Stimulated activated CD4-positive, alpha-beta T cell treated with anti-CD3 and anti-CD28 coated beads, Interleukin-15, amount 100 ng/mL, for 48 hours (primary cell): Measurements from ENCODE around the gene IFT88.
A peak's percentile ranks its signal among the peaks of the same experiment; 100 is the strongest.

Experiments
- DNase-seq, 2 donors: peaks; one replicate each; pipeline ENCODE4 v3.0.0-alpha.2; 2020; ENCODE audit warnings: low read depth in 2 of 2

Gene IFT88

GRCh38 chr13:20686167-20686566 is 119.2 kb downstream of the IFT88 start:
- DNase-seq = no peak

DNA sequence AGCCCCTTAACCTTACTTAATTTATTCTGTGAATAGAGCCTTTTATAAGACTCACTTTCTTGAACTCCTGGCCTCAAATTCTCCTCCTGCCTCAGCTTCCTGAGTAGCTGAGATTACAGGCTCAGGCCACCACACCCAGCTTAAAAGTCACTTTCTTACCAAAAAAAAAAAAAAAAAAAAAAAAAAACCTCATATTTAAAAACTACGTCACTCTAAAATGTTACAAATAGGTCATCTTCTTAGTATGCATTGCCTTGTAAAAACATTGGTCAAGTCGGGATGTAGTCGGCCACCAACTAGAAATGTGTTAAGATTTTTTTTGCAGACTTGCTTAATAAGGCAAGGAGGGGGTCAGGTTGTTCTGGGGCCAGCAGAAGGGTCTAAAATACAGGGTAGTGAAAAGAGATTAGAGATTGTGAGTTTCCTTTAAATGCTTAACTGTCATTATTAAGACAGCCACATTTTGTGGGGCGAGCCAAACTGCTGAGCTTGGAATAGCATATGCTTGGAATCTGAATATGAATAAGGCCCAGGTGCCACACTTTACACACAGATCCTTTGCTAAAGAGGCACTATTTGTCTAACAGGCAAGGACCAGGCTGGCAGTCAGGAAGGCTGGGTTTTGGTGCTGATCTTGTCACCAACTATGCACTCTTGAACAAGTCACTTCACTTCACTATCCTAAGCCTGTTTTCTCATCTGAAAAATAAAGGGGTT is 120.1 kb downstream of the IFT88 start:
- no peak for DNase-seq

DNA sequence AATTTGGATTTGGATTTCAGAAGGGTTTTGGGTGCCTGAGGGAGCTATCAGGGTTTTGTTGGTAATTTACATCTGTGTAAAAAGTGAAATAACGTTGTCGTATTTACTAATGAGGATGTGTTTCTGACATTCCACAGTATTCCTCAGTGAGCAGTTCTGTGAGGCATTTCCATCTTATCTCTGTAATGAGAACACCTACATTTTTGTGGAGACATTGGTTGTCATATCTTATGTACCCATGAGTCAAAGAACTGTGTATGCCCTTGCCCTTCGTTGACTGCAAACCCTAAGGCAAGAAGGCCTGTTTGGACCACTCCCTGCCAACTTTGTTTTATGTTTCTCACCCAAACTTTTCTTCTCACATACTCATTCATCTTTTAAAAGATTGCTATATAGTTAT is 122.3 kb downstream of the IFT88 start:
- no peak for DNase-seq

- DNase-seq = no peak
Measured at GRCh38 chr13:20691616-20692015, 124.7 kb downstream of the IFT88 start.

GRCh38 chr13:20696073-20696472 is 129.1 kb downstream of the IFT88 start:
- DNase-seq = no peak

DNA sequence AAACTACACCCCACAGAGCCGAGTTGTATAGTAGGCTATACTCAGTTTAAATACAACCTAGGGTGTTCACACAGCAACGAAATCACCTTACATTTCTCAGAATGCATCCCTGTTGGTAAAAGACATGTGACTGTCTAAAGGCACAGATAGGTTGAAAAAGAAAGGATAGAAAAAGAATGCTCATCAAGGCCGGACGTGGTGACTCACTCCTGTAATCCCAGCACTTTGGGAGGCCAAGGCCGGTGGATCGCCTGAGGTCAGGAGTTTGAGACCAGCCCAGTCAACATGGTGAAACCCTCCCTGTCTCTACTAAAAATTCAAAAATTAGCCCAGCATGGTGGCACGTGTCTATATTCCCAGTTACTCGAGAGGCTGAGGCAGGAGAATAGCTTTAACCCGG is 132.8 kb downstream of the IFT88 start:
- no peak for DNase-seq

GRCh38 chr13:20700288-20700687 is 133.3 kb downstream of the IFT88 start:
- no peak for DNase-seq

DNA sequence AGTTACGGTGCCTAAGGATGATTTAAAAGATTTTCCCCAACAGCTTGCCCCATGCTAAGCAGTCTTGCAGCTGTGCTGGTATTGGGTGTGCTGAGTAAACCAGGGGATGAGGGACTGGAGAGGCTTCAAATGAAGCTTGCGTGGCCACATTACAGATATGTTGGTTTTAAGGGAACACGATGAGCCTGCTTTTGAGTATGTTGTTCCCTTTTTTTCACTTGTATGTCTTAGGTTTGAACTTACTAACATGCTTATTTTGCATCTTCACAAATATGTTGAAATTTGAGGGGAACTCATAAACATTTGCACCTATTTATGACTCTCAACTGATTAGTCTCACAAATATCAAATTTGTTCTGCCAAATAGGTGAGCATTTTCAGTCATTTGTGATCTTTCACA is 134.5 kb downstream of the IFT88 start:
- no peak for DNase-seq

- DNase-seq = no peak
Measured at GRCh38 chr13:20702530-20702914, 135.6 kb downstream of the IFT88 start.

GRCh38 chr13:20702915-20703779 is 136.2 kb downstream of the IFT88 start, which contains the start of gene IL17D:
Gene IL17D, plus strand, starts transcription at chr13:20703699. Its CDS starts 303 bp downstream, at chr13:20704002.
- no peak for DNase-seq

DNA sequence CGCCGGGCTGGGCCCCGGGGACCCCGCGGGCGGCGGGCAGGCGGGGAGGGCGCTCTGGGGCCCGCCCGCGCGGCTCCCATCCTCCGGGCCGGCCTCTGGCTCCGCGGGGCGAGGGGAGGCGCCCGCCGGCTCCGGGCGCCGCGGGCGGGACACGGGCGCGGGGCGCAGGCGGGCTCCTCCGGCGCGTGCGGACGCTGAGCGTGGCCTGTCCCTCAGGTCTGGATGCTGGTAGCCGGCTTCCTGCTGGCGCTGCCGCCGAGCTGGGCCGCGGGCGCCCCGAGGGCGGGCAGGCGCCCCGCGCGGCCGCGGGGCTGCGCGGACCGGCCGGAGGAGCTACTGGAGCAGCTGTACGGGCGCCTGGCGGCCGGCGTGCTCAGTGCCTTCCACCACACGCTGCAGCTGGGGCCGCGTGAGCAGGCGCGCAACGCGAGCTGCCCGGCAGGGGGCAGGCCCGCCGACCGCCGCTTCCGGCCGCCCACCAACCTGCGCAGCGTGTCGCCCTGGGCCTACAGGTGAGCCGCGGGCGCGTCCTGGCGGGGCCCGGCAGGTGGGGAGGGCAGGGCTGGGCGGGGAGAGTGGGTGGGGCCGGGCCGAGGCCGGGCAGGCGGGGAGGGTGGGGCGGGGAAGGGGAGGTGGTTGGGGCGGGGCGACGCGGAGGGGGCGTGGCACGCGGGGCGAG is 137.0 kb downstream of the IFT88 start:
- DNase-seq = peak; percentile 61 to 66

DNA sequence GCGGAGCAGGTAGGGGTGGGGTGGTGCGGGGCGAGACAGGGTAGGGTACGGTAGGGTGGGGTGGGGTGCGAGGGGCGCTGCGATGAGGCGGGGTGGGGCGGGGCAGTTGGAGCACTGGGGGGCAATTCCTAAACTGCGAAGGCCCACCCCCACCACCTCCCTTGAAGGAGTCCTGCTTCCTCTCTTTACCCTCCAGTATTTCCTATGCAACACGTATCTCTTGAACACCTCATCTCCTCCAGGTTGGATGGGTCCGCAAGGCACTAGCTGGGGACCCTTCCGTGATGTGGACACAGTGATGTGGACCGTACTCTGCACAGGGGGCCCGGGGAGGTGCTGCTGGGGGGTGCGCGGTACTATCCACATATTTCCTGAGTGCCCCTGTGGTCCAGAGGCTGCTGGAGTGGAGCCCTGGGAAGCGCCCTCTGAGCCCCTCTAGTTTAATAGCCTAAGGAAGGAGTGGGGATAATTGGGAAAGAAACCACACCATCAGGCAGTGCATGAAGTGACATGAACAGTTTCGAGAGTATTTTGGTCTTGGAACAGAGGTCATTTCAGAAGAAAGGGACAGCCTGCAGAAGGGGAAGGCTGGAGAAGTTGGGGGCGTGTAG is 137.6 kb downstream of the IFT88 start:
- no peak for DNase-seq

DNA sequence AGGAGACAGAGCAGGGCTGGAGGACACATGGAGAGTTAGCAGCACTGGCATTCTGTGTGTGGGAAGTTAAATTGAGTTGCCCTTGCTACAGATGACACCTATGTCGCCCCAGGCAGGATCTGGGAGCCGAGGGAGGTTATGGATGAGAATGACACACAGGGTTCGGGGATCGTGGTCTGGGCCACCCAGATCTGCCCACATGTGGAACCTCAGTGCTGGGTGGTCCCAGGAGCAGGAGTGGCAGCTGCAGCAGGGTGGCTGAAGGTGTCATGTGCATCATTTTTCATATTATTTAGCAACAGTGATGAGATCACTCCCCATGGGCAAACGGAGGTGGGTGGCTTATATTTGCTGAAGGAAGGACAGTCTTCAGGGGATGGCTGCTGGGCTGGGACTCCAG is 139.7 kb downstream of the IFT88 start:
- DNase-seq = no peak

DNA sequence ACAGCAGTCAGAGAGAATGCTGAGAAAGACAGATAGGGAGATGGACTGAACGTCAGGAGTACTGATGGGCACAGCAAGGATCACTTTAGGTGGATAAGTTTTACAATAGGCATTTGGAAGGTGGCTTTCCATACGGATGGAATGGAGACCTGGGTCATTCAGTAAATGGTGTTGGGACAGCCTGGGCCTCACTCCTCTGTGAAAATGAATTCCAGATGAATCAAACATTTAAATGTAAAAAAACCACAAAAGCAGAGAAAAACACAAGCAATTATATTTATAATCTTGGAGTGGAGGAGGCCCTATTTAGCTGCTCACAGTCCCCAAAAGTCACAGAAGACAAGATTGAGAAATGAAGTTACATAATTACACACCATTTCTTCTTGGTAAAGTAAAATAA is 141.3 kb downstream of the IFT88 start:
- no peak for DNase-seq

- DNase-seq = no peak
Measured at GRCh38 chr13:20709369-20709768, 142.4 kb downstream of the IFT88 start.

- no peak for DNase-seq
Measured at GRCh38 chr13:20709782-20710181, 142.8 kb downstream of the IFT88 start.

- no peak for DNase-seq
Measured at GRCh38 chr13:20711301-20712044, 144.5 kb downstream of the IFT88 start.

DNA sequence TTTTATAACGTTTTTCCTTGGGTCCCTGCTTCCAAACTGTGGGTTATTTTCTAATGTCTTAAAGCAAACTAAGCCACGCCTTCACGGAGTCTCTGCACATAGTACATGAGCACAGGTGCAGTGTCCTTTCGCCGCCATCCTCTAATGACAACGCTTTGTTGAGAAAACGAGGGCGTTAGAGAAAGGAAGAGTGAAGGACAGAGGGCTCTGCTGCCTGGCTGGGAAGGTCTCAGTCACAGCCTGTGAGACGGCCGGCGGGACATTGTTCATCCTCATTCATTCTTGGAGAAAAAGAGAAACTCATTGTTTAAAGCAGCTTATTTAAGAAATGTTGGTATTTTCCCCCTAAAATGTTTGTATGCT is 146.0 kb downstream of the IFT88 start:
- no peak for DNase-seq

GRCh38 chr13:20713751-20714150 is 146.8 kb downstream of the IFT88 start:
- no peak for DNase-seq

DNA sequence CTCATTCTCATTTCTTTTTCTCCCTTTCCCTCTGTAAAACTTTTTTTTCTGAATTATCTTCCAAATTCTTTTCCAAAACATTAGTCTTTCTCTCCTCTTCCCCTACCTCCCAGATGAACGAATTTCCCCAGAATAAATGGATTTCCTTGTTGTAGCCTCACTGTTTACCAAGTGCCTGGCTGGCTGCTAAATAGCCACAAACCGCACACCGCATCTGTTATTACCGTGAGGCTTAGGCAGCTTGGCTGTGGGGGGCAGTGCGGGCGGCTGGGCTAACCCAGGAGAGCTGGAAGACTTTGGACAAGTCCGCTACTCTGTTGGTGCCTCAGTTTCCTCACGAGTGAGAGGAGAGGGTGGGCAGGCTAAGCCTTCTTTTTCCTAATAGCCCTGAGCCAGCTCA is 147.2 kb downstream of the IFT88 start:
- no peak for DNase-seq

- DNase-seq = no peak
Measured at GRCh38 chr13:20714563-20715329, 147.8 kb downstream of the IFT88 start.
